NCI-H2107 treated with DMSO at 0.1 percent for 48 hours (cell line): Measurements from ENCODE around the gene RTN4RL2.

Source experiments
- DNase-seq: peaks from one replicate; lab custom pipeline; 2025; ENCODE audit not compliant: unreplicated experiment; lab: John Stamatoyannopoulos, UW

RTN4RL2 gene

GRCh38 chr11:57498540-57498939 lies 38.2 kb downstream of the RTN4RL2 start:
- no peak for DNase-seq

- DNase-seq = no peak
Observed at GRCh38 chr11:57499413-57499982, 39.2 kb downstream of the RTN4RL2 start.

GRCh38 chr11:57499983-57500461 lies 39.7 kb downstream of the RTN4RL2 start:
- DNase-seq = no peak

DNA sequence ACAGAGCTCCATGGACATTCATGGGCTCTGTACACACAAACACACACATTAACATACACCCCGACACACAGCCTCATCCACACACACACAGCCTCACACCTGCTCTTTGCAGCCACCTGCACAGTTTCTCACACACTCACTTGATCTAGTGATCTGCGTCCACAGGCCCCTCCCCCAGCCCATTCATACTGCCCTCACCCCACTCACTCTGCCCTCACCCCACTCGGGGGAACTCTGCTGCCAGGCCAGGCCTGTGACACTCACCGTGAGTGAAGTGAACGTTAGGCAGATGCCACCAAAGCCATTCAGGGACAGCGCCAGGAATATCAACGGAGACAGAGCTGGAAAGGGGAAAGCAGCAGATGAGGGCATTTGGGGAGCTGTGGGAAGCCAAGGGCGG lies 40.2 kb downstream of the RTN4RL2 start:
- peak; percentile 34 for DNase-seq

- DNase-seq = no peak
Observed at GRCh38 chr11:57500926-57501325, 40.6 kb downstream of the RTN4RL2 start.

DNA sequence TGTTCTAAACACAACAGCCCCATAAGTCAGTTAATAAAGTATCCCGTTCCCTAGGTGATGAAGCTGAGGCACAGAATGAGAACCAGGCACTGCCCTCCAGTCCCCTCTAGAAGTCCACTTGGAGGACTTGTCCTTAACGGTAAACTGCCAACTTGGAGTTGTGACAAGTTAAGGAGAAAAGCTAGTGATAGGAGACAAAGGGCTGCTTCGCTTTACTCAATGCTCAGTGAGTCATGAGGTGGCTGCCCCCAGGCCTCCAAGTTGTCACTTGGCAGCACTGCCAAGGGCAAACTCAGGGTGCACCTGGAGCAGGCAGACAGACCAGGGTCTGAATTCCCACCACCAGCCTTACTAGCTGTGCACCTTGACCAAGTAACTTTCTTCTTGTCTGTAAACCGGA lies 41.6 kb downstream of the RTN4RL2 start:
- no peak for DNase-seq

DNA sequence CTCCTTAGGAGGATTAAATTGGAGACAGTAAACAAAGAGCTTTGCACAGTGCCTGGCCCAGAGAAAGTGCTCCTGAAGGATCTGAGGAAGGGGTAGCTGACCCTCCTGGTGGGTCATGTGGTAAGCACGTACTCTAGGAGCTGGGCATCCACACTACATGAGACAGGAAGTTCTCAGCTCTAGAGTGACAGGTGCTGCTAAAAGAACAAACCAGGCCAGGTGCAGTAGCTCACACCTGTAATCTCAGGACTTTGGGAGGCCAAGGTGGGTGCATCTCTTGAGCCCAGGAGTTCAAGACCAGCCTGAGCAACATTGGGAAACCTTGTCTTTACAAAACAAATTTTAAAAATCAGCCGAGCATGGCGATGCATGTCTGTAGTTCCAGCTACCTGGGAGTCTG lies 42.0 kb downstream of the RTN4RL2 start:
- DNase-seq = no peak

DNA sequence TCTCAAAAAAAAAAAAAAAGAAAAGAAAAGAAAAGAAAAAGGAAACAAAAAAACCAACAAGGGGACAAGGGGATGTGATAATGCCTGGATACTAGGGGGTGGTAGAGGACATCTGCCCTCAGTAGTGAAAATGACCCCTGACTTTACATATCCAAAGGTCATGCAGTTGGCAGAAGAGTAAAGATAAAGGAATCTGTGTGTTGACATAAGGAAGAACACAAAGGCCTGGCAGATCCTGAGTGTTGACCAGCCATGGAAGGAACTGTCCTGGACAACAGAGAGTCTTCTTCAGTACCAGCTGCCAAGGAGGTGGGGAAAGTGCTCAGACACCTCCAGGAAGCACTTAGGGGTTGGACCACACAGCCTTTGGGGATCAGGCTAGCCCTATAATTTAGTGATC lies 42.5 kb downstream of the RTN4RL2 start:
- no peak for DNase-seq

DNA sequence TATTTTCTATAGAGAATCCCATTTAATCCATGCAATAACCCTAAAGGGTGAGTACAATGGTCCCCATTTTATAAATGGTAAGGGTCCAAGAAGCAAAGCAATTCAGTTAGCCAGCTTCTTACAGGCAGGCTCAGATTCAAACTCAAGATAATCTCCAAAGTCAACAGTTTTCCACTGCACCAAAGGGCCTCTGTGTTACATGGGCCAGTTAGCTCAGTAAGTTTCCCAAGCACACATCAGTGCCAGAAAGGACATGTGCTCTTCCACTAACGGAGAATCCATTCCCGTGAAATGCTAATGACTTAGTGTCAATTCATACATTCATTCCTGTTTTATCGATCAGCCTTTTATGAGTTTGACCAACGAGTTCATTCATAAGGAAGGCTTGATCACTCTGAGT lies 44.2 kb downstream of the RTN4RL2 start:
- no peak for DNase-seq

DNA sequence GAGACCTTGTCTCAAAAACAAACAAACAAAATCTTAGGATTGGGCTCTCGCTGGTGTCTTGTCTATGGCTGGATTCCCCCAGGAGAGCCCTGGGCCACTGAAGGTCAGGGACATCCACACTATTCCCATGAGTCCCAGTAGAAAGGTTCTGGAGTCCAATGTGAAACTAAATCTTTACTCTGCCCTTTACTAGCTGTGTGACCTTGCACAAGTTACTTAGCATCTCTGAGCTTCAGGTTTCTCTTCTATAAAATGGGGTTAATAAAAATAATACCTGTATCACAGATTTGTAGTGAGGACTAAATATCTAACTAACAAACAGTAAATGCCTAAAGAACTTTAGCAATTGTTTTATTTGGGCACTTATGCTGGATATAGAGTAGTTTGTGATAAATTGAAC lies 46.2 kb downstream of the RTN4RL2 start:
- DNase-seq = no peak

GRCh38 chr11:57508341-57509170 lies 48.2 kb downstream of the RTN4RL2 start:
- no peak for DNase-seq

- DNase-seq = no peak
Observed at GRCh38 chr11:57511741-57512430, 51.6 kb downstream of the RTN4RL2 start.

- no peak for DNase-seq
Observed at GRCh38 chr11:57512646-57513451, 52.5 kb downstream of the RTN4RL2 start.

GRCh38 chr11:57513452-57513795 lies 53.1 kb downstream of the RTN4RL2 start:
- no peak for DNase-seq

DNA sequence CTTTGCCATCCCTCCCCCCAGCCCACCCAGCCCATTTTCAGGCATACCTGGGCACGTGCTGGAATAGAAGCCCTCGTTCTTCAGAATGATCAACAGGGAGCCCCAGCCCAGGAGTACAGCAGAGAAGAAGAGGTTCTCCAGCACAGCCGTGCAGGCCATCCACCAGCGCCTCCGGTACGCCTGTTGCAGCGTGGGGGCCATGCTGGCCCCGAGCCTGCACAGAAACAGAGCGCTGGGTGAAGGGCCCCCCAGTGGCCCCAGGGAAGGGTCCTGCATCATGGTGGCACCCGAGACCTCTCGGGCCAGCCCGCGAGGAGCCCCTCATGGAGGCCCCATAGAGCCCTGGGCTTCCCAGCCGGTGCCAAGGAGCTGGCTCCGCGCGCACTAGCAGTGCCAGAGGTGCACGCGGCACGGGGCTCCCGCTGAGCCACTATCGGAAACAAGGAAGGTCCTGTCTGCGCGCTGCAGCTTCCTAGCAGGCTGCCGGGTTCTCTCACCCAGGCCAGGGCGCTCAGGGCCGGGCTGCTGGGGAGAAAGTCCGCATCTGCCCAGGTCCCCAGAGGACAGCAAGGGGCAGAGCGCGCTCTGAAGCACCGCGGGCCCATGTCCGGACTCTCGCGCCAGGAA lies 53.7 kb downstream of the RTN4RL2 start:
- peak; percentile 20 for DNase-seq

- DNase-seq = no peak
Observed at GRCh38 chr11:57514538-57515331, 54.4 kb downstream of the RTN4RL2 start.

DNA sequence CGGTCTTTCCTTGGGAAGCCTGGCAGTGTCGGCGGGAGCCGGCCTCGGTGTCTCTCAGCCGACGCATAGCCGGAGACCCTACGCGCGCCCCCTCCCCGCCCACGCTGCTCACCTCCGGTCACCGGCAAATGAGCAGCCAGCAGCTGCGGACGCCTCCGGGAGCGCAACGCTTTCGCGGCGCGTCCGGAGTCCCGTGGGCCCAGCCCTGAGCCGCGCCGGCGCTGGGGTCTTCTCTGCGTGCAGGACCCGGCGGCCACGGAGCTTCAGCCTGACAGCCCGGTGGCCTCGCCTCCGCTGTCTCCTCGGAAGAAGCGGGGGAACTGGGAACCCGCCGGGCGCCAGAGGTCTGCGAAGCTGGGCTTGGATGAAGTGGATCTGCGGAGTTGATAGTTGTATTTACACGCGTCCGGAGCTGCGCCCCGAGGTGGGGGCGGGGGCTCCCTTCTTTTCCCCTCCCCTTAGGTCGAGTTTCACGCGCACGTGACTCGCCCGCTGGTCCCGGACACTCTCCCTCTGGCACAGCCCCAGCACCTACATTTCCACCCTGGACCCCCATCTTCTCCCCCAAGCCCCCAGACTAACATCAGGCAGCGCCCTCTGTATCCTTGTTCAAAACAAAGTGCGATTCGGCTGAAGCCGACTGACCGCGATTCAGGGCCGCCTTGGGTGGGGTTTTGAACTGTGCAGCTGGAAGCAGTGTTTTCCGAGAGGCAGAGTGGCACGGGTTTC lies 55.2 kb downstream of the RTN4RL2 start, which contains the start of gene SLC43A1:
SLC43A1 (minus strand) TSS at position 371 of the 729 bp plus-strand sequence. CDS start 1,591 bp downstream, outside the sequence.
- peak; percentile 23 for DNase-seq

- no peak for DNase-seq
Observed at GRCh38 chr11:57516061-57516443, 55.7 kb downstream of the RTN4RL2 start.

DNA sequence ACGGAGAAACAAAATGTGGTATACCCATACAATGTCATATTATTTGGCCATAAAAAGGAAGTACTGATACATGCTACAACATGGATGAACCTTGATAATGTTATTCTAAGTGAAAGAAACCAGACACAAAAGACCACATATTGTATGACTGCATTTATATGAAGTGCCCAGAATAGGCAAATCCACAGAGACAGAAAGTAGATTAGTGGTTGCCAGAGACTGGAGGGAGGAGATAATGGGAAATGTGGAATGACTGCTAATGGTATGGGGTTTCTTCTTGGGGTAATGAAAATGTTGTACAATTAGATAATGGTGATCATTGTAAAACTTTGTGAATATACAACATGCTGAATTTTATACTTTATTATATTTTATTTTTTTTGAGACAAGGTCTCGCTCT lies 60.8 kb downstream of the RTN4RL2 start:
- no peak for DNase-seq
